NCI-H2107 treated with DMSO at 0.1 percent for 48 hours (cell line): Measurements from ENCODE around the gene HERC2.
"Not testable (repeated sequence)": the region's sequence is repeated elsewhere in the genome, so short reads cannot be mapped to it uniquely, and the experiment has no call there.

Experiments used
- DNase-seq: peaks from one replicate; lab custom pipeline; 2025; ENCODE audit not compliant: unreplicated experiment; lab: John Stamatoyannopoulos, UW

HERC2 gene

GRCh38 chr15:28322129-28322588 lies at the start of gene HERC2:
Gene HERC2 (minus strand): TSS chr15:28322179. CDS start chr15:28321433, 746 bp downstream.
- not testable (repeated sequence) for DNase-seq

- DNase-seq, result not testable (repeated sequence)
Observed at GRCh38 chr15:28365502-28365901, 43.5 kb upstream of the HERC2 start.

GRCh38 chr15:28357984-28358383 lies 36.0 kb upstream of the HERC2 start, which contains the start of gene GOLGA6L24:
Gene GOLGA6L24 (minus strand): TSS chr15:28358084. CDS start chr15:28358023, 61 bp downstream.
- DNase-seq, result not testable (repeated sequence)

- DNase-seq, result not testable (repeated sequence)
Observed at GRCh38 chr15:28321358-28322078, 461 bp downstream of the HERC2 start.

GRCh38 chr15:28319725-28320124 lies 2.3 kb downstream of the HERC2 start:
- DNase-seq, result not testable (repeated sequence)

GRCh38 chr15:28318828-28319227 lies 3.2 kb downstream of the HERC2 start:
- not testable (repeated sequence) for DNase-seq

GRCh38 chr15:28318122-28318521 lies 3.9 kb downstream of the HERC2 start:
- not testable (repeated sequence) for DNase-seq

GRCh38 chr15:28316958-28317357 lies 5.0 kb downstream of the HERC2 start:
- not testable (repeated sequence) for DNase-seq

- DNase-seq, result not testable (repeated sequence)
Observed at GRCh38 chr15:28310454-28310853, 11.5 kb downstream of the HERC2 start.

- DNase-seq, result not testable (repeated sequence)
Observed at GRCh38 chr15:28308718-28309117, 13.3 kb downstream of the HERC2 start.

GRCh38 chr15:28305700-28306099 lies 16.3 kb downstream of the HERC2 start:
- DNase-seq, result not testable (repeated sequence)

- not testable (repeated sequence) for DNase-seq
Observed at GRCh38 chr15:28297434-28297833, 24.5 kb downstream of the HERC2 start.

- DNase-seq, result not testable (repeated sequence)
Observed at GRCh38 chr15:28296814-28297213, 25.2 kb downstream of the HERC2 start.

- not testable (repeated sequence) for DNase-seq
Observed at GRCh38 chr15:28295009-28295563, 26.9 kb downstream of the HERC2 start.

GRCh38 chr15:28294560-28294959 lies 27.4 kb downstream of the HERC2 start:
- DNase-seq, result not testable (repeated sequence)

GRCh38 chr15:28289694-28290463 lies 32.1 kb downstream of the HERC2 start:
- DNase-seq, result no peak

GRCh38 chr15:28288830-28289693 lies 32.9 kb downstream of the HERC2 start:
- not testable (repeated sequence) for DNase-seq

- not testable (repeated sequence) for DNase-seq
Observed at GRCh38 chr15:28286659-28287058, 35.3 kb downstream of the HERC2 start.

- no peak for DNase-seq
Observed at GRCh38 chr15:28286031-28286430, 35.9 kb downstream of the HERC2 start.

- DNase-seq, result no peak
Observed at GRCh38 chr15:28281876-28282275, 40.1 kb downstream of the HERC2 start.
